Aorta (tissue), 5 donors: ENCODE measurements around the gene OR4C6. TPM values are rescaled to one million over a fixed set of nuclear protein-coding genes. Genes with fewer than 3 reads are reported as not detected.

ENCODE experiments used
- ATAC-seq: fragments of 200-7000 bp; cut with Tn5 transposase; one replicate; pipeline ENCODE4 v1.9.1; 2022; ENCODE audit warnings: moderate library complexity; ENCODE audit not compliant: low FRiP score
- DNase-seq, 2 donors: peaks; one replicate each; pipeline ENCODE4 v3.0.0-alpha.2; 2020
- H3K27ac ChIP-seq, 2 donors: one replicate each; pipeline ENCODE4 v1.5.1; 2013; ENCODE audit warnings: low read length in 2 of 2, mild to moderate bottlenecking in 2 of 2, moderate library complexity in 2 of 2, control low read depth in 1 of 2, inconsistent platforms in 1 of 2, low read depth in 1 of 2
- H3K27me3 ChIP-seq, 2 donors: one replicate each; pipeline ENCODE4 v1.6.1; 2013; ENCODE audit warnings: control low read depth in 1 of 2, low read length in 1 of 2, mild to moderate bottlenecking in 1 of 2, moderate library complexity in 1 of 2; ENCODE audit not compliant: insufficient read depth in 2 of 2, control insufficient read depth in 1 of 2
- H3K36me3 ChIP-seq, 2 donors: one replicate each; pipeline ENCODE4 v1.6.1; 2013; ENCODE audit warnings: control low read depth in 1 of 2, low read length in 1 of 2, mild to moderate bottlenecking in 1 of 2; ENCODE audit not compliant: insufficient read depth in 2 of 2, control insufficient read depth in 1 of 2
- H3K4me1 ChIP-seq, 2 donors: one replicate each; pipeline ENCODE4 v1.6.1; 2013; ENCODE audit warnings: low read length in 2 of 2, control low read depth in 1 of 2, mild to moderate bottlenecking in 1 of 2, moderate library complexity in 1 of 2; ENCODE audit not compliant: insufficient read depth in 2 of 2, control insufficient read depth in 1 of 2
- H3K4me3 ChIP-seq, 2 donors: one replicate each; pipeline ENCODE4 v1.5.1; 2013; ENCODE audit warnings: low read length in 2 of 2, control low read depth in 1 of 2, mild to moderate bottlenecking in 1 of 2
- H3K9me3 ChIP-seq: one replicate; pipeline ENCODE4 v1.6.1; 2013; ENCODE audit warnings: mild to moderate bottlenecking, low read length; ENCODE audit not compliant: control insufficient read depth
- WGBS, 2 donors: extraction: QIAGEN DNeasy Blood & Tissue Kit; methylation state at CpG; one replicate each; pipeline ENCODE4 v1.1.7; 2013; 5-methylcytosine and 5-hydroxymethylcytosine counted together
- intact Hi-C, 2 donors: fragments of 100-400 bp; cut with DNase I; formaldehyde crosslinking; loops; one replicate each; pipeline versions ENCODE4 v1.14.2 to v1.15.0; 2022
- long read RNA-seq, 2 donors: library from polyadenylated mRNA; unstranded; transcript quantifications; one replicate each; pipeline ENCODE4 v2.0.0, GENCODE V29; 2020 to 2021
- polyA plus RNA-seq, 2 donors: library from polyadenylated mRNA; stranded (reverse); fragments of 200-250 nt; gene quantifications; one replicate each; pipeline ENCODE4 v1.2.3, GENCODE V29; 2013
- total RNA-seq, 2 donors: library from RNA; stranded (reverse); fragmentation: NEBNext Ultra II Directional; extraction: Animal tissue kit (Norgen Biotek cat#: 25700); gene quantifications; one replicate each; pipeline ENCODE4 v1.2.1, GENCODE V29; 2021
- donor health status: healthy with polysubstance abuse.
- donor health status: Bipolar disorder and iron deficiency.
- donor health status: DM: no; HTN: no; CAD: no.
- donor health status: DM: no; HTN: no; CAD: no.
- donor health status: DM: yes; HTN: yes; CAD: no.

The OR4C6 gene
- not detected for total RNA-seq
- polyA plus RNA-seq = not detected
- long read RNA-seq, donor 1 = 0 reads
- long read RNA-seq, donor 2 = 0 reads

GRCh38 chr11:55661901-55662300 lies at the start of gene OR4C6:
TSS of gene OR4C6 (plus strand) at chr11:55662201. CDS start at chr11:55665167, 2,966 bp downstream.
- WGBS, 2 donors = 64 to 84% methylated on average over 1 of the region's 1 CpG
- ATAC-seq = no peak
- intact Hi-C loops = loop anchor here in 1 of 2 donors (10.0 kb wide), 1 partner anchor 57 kb away; the partner anchor contains the start of gene OR4C11
- Histone ChIP-seq H3K27ac (no peak within 1 kb of the TSS), H3K9me3 (no peaks in the 10 kb centered on the region), H3K4me3 (no peak within 1 kb of the TSS), H3K36me3 (no peaks in the 10 kb centered on the region), H3K4me1 (no peaks in the 10 kb centered on the region), H3K27me3 (no peaks in the 10 kb centered on the region)
- no peak for DNase-seq

DNA sequence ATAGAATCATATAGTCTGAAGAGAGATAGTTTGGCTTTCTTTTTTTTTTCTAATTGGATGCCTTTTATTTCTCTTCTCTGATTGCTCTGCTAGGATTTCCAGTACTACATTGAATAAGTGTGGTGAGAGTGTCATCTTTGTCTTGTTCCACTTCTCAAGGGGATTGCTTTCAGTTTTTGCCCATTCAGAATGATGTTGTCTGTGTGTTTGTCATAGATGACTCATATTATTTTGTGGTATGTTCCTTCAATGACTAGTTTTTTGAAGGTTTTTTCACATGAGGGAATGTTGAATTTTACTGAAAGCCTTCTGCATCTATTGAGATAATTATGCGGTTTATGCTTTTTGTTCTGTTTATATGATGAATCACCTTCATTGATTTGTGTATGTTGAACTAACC lies 37.5 kb upstream of the OR4C6 start:
- Histone ChIP-seq H3K36me3 (no peaks in the 10 kb centered on the region), H3K27me3 (no peaks in the 10 kb centered on the region), H3K4me3 (no peak overlapping the region), H3K27ac (no peak overlapping the region), H3K4me1 (no peaks in the 10 kb centered on the region), H3K9me3 (no peaks in the 10 kb centered on the region)
- ATAC-seq (no peak), DNase-seq (no peak)
- intact Hi-C loops = no loop called here
- WGBS, 2 donors = 61 to 84% methylated on average over 1 of the region's 1 CpG

DNA sequence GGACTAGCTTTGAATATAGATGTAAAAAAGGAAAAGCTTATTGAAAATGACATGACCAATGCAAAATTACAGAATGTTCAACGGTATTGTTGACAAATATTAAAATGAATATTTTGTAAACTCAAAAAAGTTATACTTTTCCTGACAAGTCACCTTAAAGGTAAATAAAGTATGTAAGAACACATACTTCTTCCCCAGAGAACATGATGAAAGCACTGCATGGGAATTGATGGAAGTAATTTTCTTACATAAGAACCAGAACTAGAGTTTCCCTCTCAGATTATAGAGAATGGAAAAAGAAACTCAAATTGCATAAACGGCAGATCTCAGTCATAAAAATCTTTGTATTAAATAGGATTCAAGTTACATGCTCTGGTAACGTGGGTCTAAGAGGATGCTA lies 27.2 kb upstream of the OR4C6 start, which contains the start of gene OR4P4:
Gene OR4P4, plus strand, starts transcription at position 301 of the 400 bp plus-strand sequence.
- H3K27ac ChIP-seq = no peak within 1 kb of the TSS
- 44 to 48% methylated on average over 3 of the region's 3 CpGs for WGBS, 2 donors
- no peak within 1 kb of the TSS for H3K4me3 ChIP-seq
- intact Hi-C loops = no loop called here
- no peaks in the 10 kb centered on the region for H3K27me3 ChIP-seq
- ATAC-seq (no peak), DNase-seq (no peak)
- no peaks in the 10 kb centered on the region for H3K9me3 ChIP-seq
- no peaks in the 10 kb centered on the region for H3K36me3 ChIP-seq
- no peaks in the 10 kb centered on the region for H3K4me1 ChIP-seq

DNA sequence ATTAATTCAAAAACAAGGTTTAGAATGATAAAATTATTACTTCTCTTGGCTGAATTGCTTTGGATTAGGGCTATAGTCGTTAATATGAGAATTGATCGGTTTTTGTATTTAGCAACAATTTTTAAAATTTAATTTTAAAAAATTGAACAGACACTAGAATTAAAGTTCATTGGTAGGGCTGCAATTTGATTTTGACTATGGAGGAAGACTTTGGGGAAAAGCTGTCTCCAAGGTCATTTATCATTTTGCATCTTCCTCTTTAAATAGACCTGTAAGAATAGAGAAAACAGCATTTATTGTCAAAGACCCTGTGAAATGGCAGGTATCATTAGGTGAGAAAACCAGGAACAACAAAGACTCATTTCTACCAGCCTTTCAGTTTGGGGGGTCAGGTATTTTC lies 14.0 kb upstream of the OR4C6 start, which contains the start of gene OR4S2:
Gene OR4S2, plus strand, starts transcription at position 301 of the 400 bp plus-strand sequence. CDS start 2,577 bp downstream, outside the sequence.
- no peak for ATAC-seq
- Histone ChIP-seq H3K27ac (no peak within 1 kb of the TSS), H3K36me3 (no peaks in the 10 kb centered on the region), H3K4me1 (no peaks in the 10 kb centered on the region), H3K9me3 (no peaks in the 10 kb centered on the region), H3K4me3 (no peak within 1 kb of the TSS), H3K27me3 (no peaks in the 10 kb centered on the region)
- DNase-seq = no peak
- intact Hi-C loops = no loop called here
- 68 to 75% methylated on average over 2 of the region's 2 CpGs for WGBS, 2 donors

GRCh38 chr11:55652560-55652959 lies 9.4 kb upstream of the OR4C6 start:
- intact Hi-C loops = no loop called here
- Histone ChIP-seq H3K9me3 (no peaks in the 10 kb centered on the region), H3K27me3 (no peaks in the 10 kb centered on the region), H3K36me3 (no peaks in the 10 kb centered on the region), H3K4me3 (no peak overlapping the region), H3K4me1 (no peaks in the 10 kb centered on the region), H3K27ac (no peak overlapping the region)
- ATAC-seq (no peak), DNase-seq (no peak)
- WGBS, 2 donors = 54 to 65% methylated on average over 1 of the region's 1 CpG

DNA sequence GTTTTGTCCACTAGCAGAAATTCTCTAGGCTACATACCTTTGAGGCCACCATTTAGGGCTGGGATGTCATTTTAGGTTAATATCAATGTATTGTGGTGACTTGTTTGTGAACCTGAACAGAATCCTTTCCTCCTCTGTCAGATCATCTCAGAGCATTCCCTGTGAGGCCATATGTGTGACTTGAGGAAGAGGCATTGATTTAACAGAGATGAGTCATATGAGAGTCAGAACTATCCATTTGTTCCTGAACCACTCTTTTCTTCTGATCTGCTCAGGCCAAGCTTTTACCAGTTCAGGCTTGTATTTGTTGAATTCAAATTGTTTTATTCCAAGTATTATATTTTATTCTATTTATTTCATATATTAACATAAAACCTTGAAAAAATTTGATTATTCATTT lies 6.9 kb upstream of the OR4C6 start:
- ATAC-seq (no peak), DNase-seq (no peak)
- H3K36me3 ChIP-seq = no peaks in the 10 kb centered on the region
- H3K4me3 ChIP-seq = no peak overlapping the region
- intact Hi-C loops = no loop called here
- no peaks in the 10 kb centered on the region for H3K27me3 ChIP-seq
- H3K4me1 ChIP-seq = no peaks in the 10 kb centered on the region
- H3K27ac ChIP-seq = no peak overlapping the region
- no peaks in the 10 kb centered on the region for H3K9me3 ChIP-seq

DNA sequence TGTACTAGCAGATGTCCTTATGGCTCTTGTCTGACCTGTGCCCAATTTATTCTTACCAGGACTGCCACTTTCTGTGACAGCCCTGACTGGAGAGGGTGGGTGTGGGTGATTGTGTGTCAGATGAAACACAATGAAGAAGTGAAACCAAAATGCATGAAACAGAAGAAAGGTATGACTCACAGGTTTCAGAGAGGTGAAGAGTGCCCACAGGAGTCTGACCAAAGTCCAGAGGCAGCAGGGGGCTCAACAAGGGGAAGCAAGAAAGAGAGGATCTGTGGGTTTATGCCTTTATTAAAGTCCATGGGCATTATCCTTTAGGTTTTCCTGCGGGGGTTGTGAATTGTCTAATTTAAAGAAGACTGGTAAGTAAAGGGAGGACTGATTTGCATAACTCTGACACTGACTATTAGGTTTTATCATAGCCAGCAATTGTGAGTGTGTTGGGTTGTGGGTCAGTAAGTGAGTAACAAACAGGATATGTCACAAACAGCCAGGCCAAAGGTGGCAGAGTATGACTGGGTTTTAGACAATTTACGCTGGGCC lies 3.9 kb upstream of the OR4C6 start:
- ATAC-seq (no peak), DNase-seq (no peak)
- no peaks in the 10 kb centered on the region for H3K9me3 ChIP-seq
- H3K27ac ChIP-seq = no peak overlapping the region
- no peak overlapping the region for H3K4me3 ChIP-seq
- no peaks in the 10 kb centered on the region for H3K4me1 ChIP-seq
- no peaks in the 10 kb centered on the region for H3K36me3 ChIP-seq
- no peaks in the 10 kb centered on the region for H3K27me3 ChIP-seq
- intact Hi-C loops = no loop called here
- 84 to 91% methylated on average over 2 of the region's 2 CpGs for WGBS, 2 donors

GRCh38 chr11:55658608-55659007 lies 3.4 kb upstream of the OR4C6 start:
- ATAC-seq (no peak), DNase-seq (no peak)
- 46 to 52% methylated on average over 1 of the region's 1 CpG for WGBS, 2 donors
- intact Hi-C loops = no loop called here
- no peaks in the 10 kb centered on the region for H3K36me3 ChIP-seq
- no peaks in the 10 kb centered on the region for H3K4me1 ChIP-seq
- no peak overlapping the region for H3K27ac ChIP-seq
- H3K4me3 ChIP-seq = no peak overlapping the region
- no peaks in the 10 kb centered on the region for H3K27me3 ChIP-seq
- no peaks in the 10 kb centered on the region for H3K9me3 ChIP-seq

DNA sequence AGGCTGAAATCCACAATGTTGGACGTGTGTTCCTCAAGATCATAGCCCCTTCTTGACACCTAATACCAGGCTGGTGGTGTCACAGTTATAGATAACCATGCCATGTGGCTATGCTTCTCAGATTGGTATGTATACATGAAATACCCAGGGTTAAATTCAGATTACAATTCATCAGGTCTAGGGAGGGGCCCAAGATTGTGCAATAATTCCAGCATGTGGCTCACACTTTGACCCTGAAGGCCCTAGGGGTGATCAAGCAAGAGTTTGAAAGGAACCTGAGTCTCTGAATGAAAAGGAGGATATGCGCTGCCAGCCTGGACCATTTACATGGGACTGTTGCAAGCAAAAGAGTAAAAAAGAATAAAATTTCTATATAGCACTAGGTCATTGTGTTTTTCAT lies 7.4 kb downstream of the OR4C6 start:
- WGBS, 2 donors = 44 to 45% methylated on average over 2 of the region's 2 CpGs
- no peaks in the 10 kb centered on the region for H3K36me3 ChIP-seq
- no peak overlapping the region for H3K4me3 ChIP-seq
- ATAC-seq (no peak), DNase-seq (no peak)
- intact Hi-C loops = loop anchor here in 1 of 2 donors (10.0 kb wide), 1 partner anchor 65 kb away; the partner anchor contains the start of gene OR4C11
- no peaks in the 10 kb centered on the region for H3K4me1 ChIP-seq
- no peaks in the 10 kb centered on the region for H3K9me3 ChIP-seq
- no peaks in the 10 kb centered on the region for H3K27me3 ChIP-seq
- no peak overlapping the region for H3K27ac ChIP-seq
